Stimulated activated CD8-positive, alpha-beta memory T cell treated with anti-CD3 and anti-CD28 coated beads, Interleukin-12 subunit alpha, Interleukin-12 subunit beta, amount 100 ng/mL, for 24 hours (primary cell): Measurements from ENCODE around the gene SCYL1.

Experiments
- DNase-seq: peaks from one replicate; pipeline ENCODE4 v3.0.0-alpha.2; 2020; ENCODE audit errors: extremely low read depth

SCYL1 gene

GRCh38 chr11:65581928-65582327, 57.0 kb downstream of the SCYL1 start:
- no peak for DNase-seq

GRCh38 chr11:65583589-65583988, 58.7 kb downstream of the SCYL1 start:
- no peak for DNase-seq

DNA sequence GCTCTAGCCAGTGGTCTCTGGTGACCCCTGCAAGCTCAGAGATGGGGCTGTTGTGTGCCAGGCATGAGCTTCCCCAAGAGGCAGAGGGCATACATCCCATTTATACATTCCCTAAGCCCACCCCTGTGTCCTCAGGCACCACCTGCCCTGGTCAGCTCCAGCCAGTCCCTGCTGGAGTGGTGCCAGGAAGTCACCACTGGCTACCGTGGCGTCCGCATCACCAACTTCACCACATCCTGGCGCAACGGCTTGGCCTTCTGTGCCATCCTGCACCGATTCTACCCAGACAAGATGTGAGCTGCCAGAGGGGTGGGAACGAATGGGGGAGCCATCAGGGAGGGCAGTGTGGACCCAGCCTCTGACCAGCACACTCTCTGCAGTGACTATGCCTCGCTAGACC, 59.2 kb downstream of the SCYL1 start:
- no peak for DNase-seq

- no peak for DNase-seq
Observed at GRCh38 chr11:65584723-65585171, 59.9 kb downstream of the SCYL1 start.

DNA sequence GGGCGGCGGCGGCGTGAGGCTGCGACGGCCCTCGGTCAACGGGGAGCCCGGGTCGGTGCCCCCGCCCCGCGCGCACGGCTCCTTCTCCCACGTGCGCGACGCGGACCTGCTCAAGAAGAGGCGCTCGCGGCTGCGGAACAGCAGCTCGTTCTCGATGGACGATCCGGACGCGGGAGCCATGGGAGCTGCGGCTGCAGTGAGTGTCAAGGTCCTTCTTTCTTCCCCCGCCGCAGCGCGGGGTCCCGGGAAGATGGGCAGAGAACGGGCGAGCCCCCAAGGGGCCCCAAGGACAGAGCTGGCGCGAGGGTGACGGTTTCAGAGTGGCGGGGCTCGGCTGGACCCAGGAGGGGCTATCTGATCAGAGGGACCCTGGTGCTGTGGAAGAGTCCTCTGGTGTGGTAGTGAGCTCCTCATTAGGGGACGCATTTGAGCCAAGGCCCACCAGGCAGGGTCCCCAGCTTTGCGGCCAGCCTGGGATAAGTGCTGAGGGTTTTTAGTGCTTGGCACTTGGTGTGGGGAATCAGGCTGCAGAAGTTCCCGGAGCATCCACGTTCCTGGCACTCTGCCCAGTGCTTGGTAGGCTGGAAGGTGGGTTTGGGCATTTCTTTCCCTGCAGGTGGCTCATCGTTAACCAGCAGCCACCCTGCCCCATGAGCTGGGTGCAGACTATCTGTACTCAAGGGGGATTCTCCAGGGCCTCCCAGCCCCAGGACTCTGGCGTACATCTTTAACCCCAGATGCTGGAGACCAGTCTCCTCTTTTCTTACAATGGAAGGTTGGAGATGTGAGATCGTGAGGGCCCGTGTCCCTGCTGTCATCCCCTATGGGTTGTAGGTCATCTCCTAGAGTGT, 60.7 kb downstream of the SCYL1 start:
- no peak for DNase-seq

DNA sequence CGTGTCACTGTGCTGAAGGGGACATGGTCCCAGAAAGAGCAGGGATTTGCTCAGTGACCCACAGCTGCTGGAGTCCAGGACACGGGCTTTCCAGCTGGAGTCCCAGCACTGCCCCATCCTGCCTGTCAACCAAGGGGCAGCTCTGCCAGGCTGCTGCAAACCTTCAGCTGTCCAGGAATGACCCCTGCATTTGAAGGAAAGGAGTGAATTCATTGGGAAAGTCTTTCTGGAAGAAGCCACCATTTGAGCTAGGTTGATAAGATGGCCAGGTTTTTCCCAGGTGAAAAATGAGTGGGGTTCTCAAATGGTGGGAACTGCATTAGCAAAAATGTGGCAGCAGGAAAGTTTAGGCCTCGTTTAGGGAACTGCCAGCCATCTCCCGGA, 61.4 kb downstream of the SCYL1 start:
- DNase-seq = no peak

DNA sequence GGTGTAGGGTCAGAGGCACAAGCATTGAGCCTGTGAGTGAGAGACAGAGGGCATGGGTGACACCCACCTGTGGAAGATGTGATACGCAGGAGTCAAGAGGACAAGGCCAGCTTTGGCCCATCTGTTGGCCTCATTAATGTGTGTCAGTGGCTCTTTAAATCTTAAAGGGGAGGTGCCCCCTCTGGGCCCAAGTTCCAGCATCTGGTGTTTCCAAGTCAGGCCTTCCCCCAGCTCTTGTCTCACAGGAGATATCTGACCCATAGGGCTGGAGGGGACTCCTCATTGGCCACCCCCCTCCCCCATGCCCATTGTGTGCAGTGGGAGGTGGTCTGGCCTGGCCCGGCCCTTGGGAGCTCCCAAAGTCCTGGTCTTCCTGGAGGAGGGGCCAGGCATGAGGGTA, 61.8 kb downstream of the SCYL1 start:
- DNase-seq = no peak
